ENCODE data around the gene NPEPL1. TPM values are rescaled to one million over a fixed set of nuclear protein-coding genes. Genes with fewer than 3 reads are reported as not detected.
"Not testable (repeated sequence)": the region's sequence is repeated elsewhere in the genome, so short reads cannot be mapped to it uniquely, and the experiment has no call there.

Gene NPEPL1
- total and polyA plus RNA-seq, 2 donors = 14.8 to 59.1 TPM

DNA sequence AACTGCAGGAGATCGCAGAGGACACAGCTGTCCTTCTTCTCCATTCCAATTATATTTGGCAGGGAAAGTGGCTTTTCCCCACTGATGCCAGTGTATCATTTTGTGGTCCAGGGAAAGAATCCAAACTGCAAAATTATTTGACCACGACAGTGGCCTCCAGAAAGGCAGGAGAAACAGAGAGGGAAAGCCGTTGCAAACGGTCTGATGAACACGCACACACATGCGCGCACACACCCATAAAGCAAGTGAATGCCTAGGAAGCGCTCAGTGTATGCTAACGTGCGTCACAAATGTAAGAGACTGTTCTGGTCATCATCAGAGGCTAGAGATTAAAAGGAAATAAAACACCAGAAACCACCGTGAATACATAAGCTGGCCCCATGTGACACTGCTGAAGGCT lies 54.0 kb downstream of the NPEPL1 start:
- WGBS = 60% methylated on average over 11 of the region's 11 CpGs
- no peaks in the 10 kb centered on the region for H3K4me1 ChIP-seq (ENCODE audit: insufficient read depth)
- H3K27ac ChIP-seq (ENCODE audit: low read depth) = no peak overlapping the region
- DNase-seq (ENCODE audit: extremely low spot score) = peak; percentile 6
- H3K4me3 ChIP-seq (ENCODE audit: low read depth, low read length) = no peak overlapping the region
- H3K36me3 ChIP-seq (ENCODE audit: insufficient read depth) = no peaks in the 10 kb centered on the region

DNA sequence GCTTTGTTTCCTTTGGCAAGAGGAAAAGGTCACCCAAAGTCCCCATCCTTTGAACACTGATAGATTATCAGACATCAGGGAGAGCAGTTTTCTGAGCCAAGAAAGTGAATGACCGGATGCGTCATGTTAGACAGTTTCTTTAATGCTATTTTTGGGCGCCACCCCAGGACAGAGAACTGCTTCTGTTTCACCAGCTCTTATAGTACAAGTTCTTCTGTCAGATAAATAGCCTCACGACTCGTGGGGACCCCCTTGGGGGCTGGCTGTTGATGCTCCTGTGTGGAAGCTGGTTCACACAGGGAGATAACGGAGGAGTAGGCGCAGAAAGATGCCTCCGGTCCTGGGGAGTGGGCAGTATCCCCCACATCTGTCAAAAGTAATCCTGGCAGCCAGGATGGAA lies 54.6 kb downstream of the NPEPL1 start:
- H3K4me3 ChIP-seq (ENCODE audit: low read depth, low read length) = no peak overlapping the region
- H3K4me1 ChIP-seq (ENCODE audit: insufficient read depth) = no peaks in the 10 kb centered on the region
- 71% methylated on average over 8 of the region's 8 CpGs for WGBS
- no peak for DNase-seq (ENCODE audit: extremely low spot score)
- H3K27ac ChIP-seq (ENCODE audit: low read depth) = no peak overlapping the region
- no peaks in the 10 kb centered on the region for H3K36me3 ChIP-seq (ENCODE audit: insufficient read depth)

DNA sequence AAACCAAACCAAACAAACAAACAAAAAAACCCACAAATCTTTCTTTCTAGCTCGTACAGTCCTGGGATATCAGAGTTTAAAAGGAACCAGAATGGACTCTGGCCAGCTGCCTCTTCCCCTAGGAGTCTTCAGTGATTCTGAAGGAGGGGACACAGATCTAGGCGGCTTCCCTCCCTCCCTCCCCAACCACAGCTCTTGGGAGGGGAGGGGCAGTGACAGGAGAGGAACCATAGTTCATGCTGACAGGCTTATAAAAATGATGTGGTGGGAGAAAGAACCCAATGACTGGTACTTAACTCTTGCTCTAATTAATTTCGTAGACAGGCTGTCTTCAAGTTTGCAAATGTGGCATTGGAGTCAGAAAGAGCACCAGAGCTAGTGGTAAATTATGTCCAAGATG lies 56.0 kb downstream of the NPEPL1 start:
- Histone ChIP-seq H3K4me3 (ENCODE audit: low read depth, low read length) (no peak overlapping the region), H3K36me3 (ENCODE audit: insufficient read depth) (no peaks in the 10 kb centered on the region), H3K4me1 (ENCODE audit: insufficient read depth) (no peaks in the 10 kb centered on the region), H3K27ac (ENCODE audit: low read depth) (no peak overlapping the region)
- 43% methylated on average over 3 of the region's 3 CpGs for WGBS
- no peak for DNase-seq (ENCODE audit: extremely low spot score)

DNA sequence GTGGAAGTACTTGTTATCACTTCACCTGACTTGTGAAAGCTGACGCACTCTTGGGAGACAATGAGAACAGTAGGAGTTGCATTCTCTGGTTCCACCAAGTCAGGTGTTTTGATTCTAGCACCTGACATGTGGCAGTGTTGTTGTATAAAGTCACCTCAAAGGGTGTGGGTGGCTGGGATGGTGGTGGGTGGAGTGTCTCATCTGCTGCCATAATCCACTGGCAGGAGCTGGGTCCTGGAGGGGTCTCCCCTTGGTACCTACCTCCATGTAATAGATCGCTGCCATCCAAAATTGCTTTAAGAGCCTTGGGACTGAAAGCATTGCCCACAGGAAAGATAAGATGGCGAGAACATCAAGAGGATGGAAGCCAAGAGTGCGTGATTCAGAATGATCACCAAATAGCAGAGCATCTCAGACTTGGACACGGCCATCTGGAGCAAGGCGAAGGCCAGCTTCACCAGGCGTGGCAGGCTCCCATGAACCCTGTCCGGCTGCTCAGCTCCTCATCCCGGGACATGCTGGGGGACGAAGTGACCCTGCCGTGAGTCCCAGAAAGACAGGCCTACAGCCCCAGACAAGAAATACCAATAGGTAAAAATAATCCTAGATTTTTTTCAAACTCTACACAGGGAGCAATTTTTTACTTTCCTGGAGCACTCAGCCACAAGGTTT lies 56.6 kb downstream of the NPEPL1 start:
- no peak overlapping the region for H3K4me3 ChIP-seq (ENCODE audit: low read depth, low read length)
- DNase-seq (ENCODE audit: extremely low spot score) = no peak
- H3K27ac ChIP-seq (ENCODE audit: low read depth) = no peak overlapping the region
- no peaks in the 10 kb centered on the region for H3K4me1 ChIP-seq (ENCODE audit: insufficient read depth)
- 92% methylated on average over 11 of the region's 11 CpGs for WGBS
- H3K36me3 ChIP-seq (ENCODE audit: insufficient read depth) = no peaks in the 10 kb centered on the region

DNA sequence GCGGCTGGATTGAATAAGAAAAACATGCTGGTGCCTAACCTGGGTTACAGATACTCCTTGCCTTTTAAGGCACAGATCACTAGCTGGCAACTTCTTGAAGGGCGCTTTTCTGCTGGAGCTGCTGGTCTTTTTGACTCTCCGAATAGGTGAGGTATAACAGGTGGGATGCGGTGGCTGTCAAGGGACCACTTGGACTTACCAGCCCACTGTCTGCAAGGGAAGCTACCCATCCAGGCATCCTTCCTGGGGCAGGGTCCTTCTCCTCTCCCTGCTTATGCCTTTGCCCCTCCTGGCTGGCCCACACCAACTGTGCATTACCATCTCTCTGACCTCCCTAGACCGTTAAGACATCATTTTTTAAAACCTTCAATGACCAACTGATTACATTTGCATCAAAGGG lies 57.4 kb downstream of the NPEPL1 start:
- Histone ChIP-seq H3K4me1 (ENCODE audit: insufficient read depth) (no peaks in the 10 kb centered on the region), H3K36me3 (ENCODE audit: insufficient read depth) (no peaks in the 10 kb centered on the region), H3K27ac (ENCODE audit: low read depth) (no peak overlapping the region), H3K4me3 (ENCODE audit: low read depth, low read length) (no peak overlapping the region)
- no peak for DNase-seq (ENCODE audit: extremely low spot score)
- WGBS = 96% methylated on average over 5 of the region's 5 CpGs

DNA sequence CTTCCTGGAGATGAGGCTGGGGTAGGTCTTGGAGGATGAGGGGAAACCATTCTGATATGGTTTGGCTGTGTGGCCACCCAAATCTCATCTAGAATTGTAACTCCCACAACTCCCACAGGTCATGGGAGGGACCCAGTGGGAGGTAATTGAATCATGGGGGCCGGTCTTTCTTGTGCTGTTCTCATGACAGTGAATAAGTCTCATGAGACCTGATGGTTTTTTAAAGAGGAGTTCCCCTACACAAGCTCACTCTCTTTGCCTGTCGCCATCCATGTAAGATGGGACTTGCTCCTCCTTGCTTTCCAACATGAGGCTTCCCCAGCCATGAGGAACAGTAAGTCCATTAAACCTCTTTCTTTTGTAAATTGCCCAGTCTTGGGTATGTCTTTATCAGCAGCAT lies 58.1 kb downstream of the NPEPL1 start:
- H3K4me1 ChIP-seq (ENCODE audit: insufficient read depth); H3K27ac ChIP-seq (ENCODE audit: low read depth); H3K4me3 ChIP-seq (ENCODE audit: low read depth, low read length); H3K36me3 ChIP-seq (ENCODE audit: insufficient read depth); DNase-seq (ENCODE audit: extremely low spot score): not testable (repeated sequence)
- 95% methylated on average over 2 of the region's 2 CpGs for WGBS

DNA sequence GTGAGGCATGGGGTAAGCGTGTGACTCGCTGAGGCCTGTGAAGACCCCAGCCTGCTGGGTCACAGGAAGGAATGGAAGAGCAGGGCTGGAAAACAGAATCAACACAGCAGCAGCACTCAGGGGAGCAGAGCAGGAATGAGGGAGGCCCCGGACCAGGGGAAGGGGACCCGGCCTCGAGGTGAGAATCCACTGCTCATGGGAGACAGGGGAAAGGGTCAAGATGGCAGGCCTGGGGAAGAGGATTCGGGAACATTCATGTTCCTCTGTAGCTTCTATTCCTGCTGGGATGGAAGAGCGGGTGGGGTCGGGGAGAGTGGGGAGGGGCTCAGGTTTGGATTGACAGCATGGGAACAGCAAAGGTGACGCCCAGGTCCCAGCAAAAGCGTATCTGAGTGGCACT lies 59.4 kb downstream of the NPEPL1 start:
- no peak overlapping the region for H3K4me3 ChIP-seq (ENCODE audit: low read depth, low read length)
- WGBS = 89% methylated on average over 10 of the region's 10 CpGs
- no peak overlapping the region for H3K27ac ChIP-seq (ENCODE audit: low read depth)
- H3K36me3 ChIP-seq (ENCODE audit: insufficient read depth) = no peaks in the 10 kb centered on the region
- no peaks in the 10 kb centered on the region for H3K4me1 ChIP-seq (ENCODE audit: insufficient read depth)
- no peak for DNase-seq (ENCODE audit: extremely low spot score)

DNA sequence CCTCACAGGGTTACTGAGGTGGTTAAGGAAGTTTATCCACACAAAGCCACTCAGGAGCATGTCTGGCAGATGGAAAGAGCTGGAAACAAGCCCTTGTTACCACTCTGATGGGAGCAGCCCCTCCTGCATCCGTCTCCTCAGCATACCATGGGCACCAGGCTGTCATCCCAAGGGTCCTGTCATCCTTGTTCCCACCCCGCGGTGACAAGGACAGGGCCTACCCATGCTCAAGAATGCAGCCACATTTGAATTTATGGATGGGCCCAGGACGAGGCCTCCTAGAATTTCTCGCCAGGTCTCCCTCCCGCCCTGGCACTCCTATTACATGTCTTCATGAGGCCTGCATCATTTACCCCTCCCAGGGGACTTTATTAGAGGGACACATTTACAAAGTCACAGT lies 60.0 kb downstream of the NPEPL1 start:
- DNase-seq (ENCODE audit: extremely low spot score) = no peak
- H3K36me3 ChIP-seq (ENCODE audit: insufficient read depth) = no peaks in the 10 kb centered on the region
- H3K4me1 ChIP-seq (ENCODE audit: insufficient read depth) = no peaks in the 10 kb centered on the region

DNA sequence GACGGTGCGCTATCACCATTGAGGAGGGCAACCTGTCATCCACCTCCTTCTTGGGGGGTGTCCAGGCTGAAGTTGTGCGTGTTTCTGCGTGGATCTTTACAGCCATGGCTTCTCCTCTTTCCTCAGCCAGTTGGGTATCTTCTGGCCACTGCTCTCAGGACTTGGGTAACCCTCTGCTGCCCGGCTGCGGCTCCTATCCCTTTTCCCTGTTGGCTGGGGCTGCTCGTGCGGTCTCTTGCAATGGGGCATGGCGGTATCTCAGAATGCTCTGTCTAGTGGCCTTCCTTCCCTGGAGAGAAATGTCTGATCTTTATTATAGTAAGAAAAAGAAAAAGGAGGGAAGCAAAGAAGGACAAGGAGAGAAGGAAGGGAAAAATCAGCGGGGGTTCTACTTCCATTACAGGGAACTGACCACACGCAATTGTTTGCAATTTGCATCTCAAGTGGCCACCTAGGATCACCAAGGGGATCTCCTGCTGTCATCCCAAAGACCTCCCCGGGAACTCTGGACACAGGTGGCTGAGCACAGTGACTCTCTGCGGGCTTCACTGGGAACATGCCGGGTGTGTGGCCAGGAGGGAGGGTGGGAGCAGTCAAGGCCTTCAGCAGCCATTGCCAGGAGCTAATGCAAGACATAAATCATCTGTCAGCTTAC lies 60.8 kb downstream of the NPEPL1 start:
- WGBS = 69% methylated on average over 14 of the region's 14 CpGs
- Histone ChIP-seq H3K4me3 (ENCODE audit: low read depth, low read length) (no peak overlapping the region), H3K36me3 (ENCODE audit: insufficient read depth) (no peaks in the 10 kb centered on the region), H3K4me1 (ENCODE audit: insufficient read depth) (no peaks in the 10 kb centered on the region), H3K27ac (ENCODE audit: low read depth) (no peak overlapping the region)
- no peak for DNase-seq (ENCODE audit: extremely low spot score)

More for the DNA sequence above, 60.0 kb downstream of the NPEPL1 start:
- H3K27ac ChIP-seq (ENCODE audit: low read depth) = no peak overlapping the region
- WGBS = 90% methylated on average over 6 of the region's 6 CpGs
- no peak overlapping the region for H3K4me3 ChIP-seq (ENCODE audit: low read depth, low read length)

DNA sequence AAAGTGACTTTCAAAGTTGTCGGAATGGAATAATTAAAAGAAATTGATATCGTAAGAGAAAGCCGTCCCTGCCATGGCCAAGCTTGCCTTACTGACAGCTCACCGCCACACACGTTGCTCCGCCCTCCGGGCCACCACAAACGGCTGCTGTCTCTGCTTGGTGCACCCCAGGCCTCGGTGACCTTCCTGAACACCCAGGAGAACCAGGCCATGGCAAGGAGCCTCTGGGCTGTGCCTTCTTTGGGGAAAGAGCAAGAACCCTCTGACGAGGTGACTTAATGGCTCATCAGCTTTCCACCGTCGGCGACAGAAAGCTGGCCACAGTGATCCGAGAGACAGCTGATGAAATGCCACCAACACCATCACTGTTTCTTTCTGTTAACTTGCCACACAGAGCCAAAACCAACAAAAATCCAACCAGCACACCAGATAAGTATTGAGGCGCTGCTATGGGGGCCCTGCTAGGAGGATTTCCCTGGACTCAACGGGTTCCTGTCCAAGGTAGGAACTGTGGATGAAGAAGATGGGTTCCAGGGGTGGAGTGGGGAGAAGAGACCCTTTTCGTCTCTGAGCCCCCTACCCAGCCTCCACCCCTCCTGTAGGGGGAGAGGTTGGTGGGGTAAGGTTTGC lies 61.4 kb downstream of the NPEPL1 start:
- Histone ChIP-seq H3K4me1 (ENCODE audit: insufficient read depth) (no peaks in the 10 kb centered on the region), H3K27ac (ENCODE audit: low read depth) (no peak overlapping the region), H3K4me3 (ENCODE audit: low read depth, low read length) (no peak overlapping the region), H3K36me3 (ENCODE audit: insufficient read depth) (no peaks in the 10 kb centered on the region)
- DNase-seq (ENCODE audit: extremely low spot score) = no peak
- WGBS = 75% methylated on average over 17 of the region's 17 CpGs

DNA sequence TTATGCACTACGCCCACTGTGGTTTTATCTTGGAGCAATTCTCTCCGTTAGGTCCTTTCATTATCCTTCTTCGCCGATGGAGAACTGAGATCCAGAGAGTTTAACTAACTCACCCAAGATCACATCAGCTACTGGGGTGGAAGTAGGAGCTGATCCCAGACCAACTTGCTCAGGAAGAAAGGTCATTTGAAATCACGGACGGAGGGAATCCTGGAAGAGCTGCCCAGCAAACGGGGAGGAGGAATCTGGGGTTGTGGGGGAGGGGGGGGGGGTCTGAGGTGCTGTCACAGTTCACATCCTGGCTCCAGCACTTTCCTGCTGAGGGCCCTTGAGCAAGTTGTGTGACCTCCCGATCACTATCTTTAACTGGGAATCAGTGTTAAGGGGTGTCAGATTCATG lies 62.0 kb downstream of the NPEPL1 start:
- Histone ChIP-seq H3K27ac (ENCODE audit: low read depth) (no peak overlapping the region), H3K4me1 (ENCODE audit: insufficient read depth) (no peaks in the 10 kb centered on the region), H3K4me3 (ENCODE audit: low read depth, low read length) (no peak overlapping the region), H3K36me3 (ENCODE audit: insufficient read depth) (no peaks in the 10 kb centered on the region)
- 75% methylated on average over 8 of the region's 8 CpGs for WGBS
- DNase-seq (ENCODE audit: extremely low spot score) = no peak

DNA sequence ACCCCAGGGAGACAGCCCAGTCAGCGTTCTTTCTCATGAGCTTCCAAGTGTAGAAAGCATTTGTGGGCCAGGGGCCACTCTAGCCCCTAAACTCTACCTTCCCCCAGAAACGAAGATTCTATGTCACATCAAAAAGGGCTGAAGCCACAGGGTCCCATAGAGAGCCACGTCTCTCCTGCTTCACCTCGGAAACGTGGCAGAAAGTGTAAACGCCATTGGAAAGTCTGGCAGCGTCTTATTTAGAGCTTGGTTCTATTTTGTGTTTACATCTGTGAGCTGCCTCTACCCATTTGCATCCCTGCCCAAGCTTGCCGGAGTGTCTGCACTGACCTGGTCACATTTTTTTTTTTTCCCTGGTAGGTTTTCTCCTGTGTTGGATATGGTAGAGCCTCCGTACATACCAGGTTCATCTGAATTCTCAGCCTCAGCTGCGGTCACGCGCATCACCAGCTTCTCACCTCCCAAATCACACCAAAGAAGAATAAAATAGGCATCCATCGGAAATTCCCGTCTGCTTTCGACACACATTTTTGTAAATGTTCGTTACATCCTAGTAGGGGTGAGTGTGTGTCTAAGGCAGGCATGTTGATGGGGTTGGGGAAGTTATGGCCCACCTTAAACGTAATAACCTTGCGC lies 62.6 kb downstream of the NPEPL1 start:
- H3K4me3 ChIP-seq (ENCODE audit: low read depth, low read length) = no peak overlapping the region
- no peaks in the 10 kb centered on the region for H3K36me3 ChIP-seq (ENCODE audit: insufficient read depth)
- H3K27ac ChIP-seq (ENCODE audit: low read depth) = no peak overlapping the region
- WGBS = 89% methylated on average over 18 of the region's 18 CpGs
- no peaks in the 10 kb centered on the region for H3K4me1 ChIP-seq (ENCODE audit: insufficient read depth)
- no peak for DNase-seq (ENCODE audit: extremely low spot score)

DNA sequence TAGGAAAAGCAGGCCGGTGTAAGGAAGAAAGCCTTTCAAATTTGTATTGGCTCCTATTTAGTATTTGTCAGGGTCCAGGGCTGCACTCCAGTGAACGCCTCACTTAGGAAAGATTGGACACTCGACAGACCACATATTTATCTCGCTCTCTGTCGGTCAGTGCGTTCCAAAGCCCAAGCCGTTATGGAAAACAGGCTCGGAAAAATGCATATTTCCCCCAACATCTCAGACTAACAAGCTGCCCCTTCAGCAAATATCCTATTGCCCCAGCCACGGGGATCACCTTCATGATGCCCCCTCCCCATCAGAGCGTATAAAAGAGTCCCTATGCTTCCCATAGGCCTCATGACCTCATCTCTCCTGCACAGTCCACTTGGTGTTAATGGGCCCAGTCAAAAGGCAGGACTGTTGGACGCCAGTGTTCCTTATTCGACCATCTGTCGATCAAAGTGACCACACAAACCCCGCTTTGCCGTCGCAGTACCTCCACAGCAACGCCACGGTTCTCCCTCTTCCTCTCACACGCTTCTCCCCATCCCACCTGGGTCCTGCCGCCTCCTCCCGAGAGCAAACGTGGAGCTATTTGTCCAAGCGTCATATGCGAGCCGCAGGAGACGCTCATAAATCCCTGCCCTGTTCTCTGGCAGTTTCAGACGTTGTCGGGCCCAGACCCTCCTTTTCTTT lies 63.3 kb downstream of the NPEPL1 start:
- Histone ChIP-seq H3K4me1 (ENCODE audit: insufficient read depth) (no peaks in the 10 kb centered on the region), H3K27ac (ENCODE audit: low read depth) (no peak overlapping the region), H3K4me3 (ENCODE audit: low read depth, low read length) (no peak overlapping the region), H3K36me3 (ENCODE audit: insufficient read depth) (no peaks in the 10 kb centered on the region)
- DNase-seq (ENCODE audit: extremely low spot score) = no peak
- WGBS = 61% methylated on average over 28 of the region's 28 CpGs
